SHP77 (cell line): Measurements from ENCODE around the gene LPIN3.

Experiments
- DNase-seq, 2 experiments: peaks; one replicate each; lab custom pipeline; 2025; lab: John Stamatoyannopoulos, UW

LPIN3 gene

GRCh38 chr20:41350408-41350962 lies 9.9 kb downstream of the LPIN3 start:
- no peak for DNase-seq

- DNase-seq, result no peak
Observed at GRCh38 chr20:41352106-41352505, 11.5 kb downstream of the LPIN3 start.

- no peak for DNase-seq
Observed at GRCh38 chr20:41352666-41353065, 12.0 kb downstream of the LPIN3 start.

- no peak for DNase-seq
Observed at GRCh38 chr20:41353530-41353929, 12.9 kb downstream of the LPIN3 start.

GRCh38 chr20:41355192-41355591 lies 14.6 kb downstream of the LPIN3 start:
- no peak for DNase-seq

GRCh38 chr20:41355598-41356203 lies 15.1 kb downstream of the LPIN3 start:
- no peak for DNase-seq

- no peak for DNase-seq
Observed at GRCh38 chr20:41356951-41357350, 16.3 kb downstream of the LPIN3 start.

GRCh38 chr20:41357424-41358163 lies 17.0 kb downstream of the LPIN3 start:
- no peak for DNase-seq

GRCh38 chr20:41358230-41358629 lies 17.6 kb downstream of the LPIN3 start:
- DNase-seq, result no peak

GRCh38 chr20:41358717-41359116 lies 18.1 kb downstream of the LPIN3 start:
- DNase-seq, result no peak

- DNase-seq, result no peak
Observed at GRCh38 chr20:41359541-41360011, 19.0 kb downstream of the LPIN3 start.

GRCh38 chr20:41360831-41361756 lies 20.5 kb downstream of the LPIN3 start:
- DNase-seq, result no peak

- peak; percentile 38 to 66 for DNase-seq
Observed at GRCh38 chr20:41361757-41362747, 21.4 kb downstream of the LPIN3 start.

GRCh38 chr20:41362748-41363140 lies 22.1 kb downstream of the LPIN3 start:
- no peak for DNase-seq

GRCh38 chr20:41363601-41364000 lies 23.0 kb downstream of the LPIN3 start:
- no peak for DNase-seq

- DNase-seq, result no peak
Observed at GRCh38 chr20:41364236-41364855, 23.7 kb downstream of the LPIN3 start.

GRCh38 chr20:41364967-41365765 lies 24.5 kb downstream of the LPIN3 start:
- DNase-seq, result no peak

- DNase-seq, result no peak
Observed at GRCh38 chr20:41365777-41366545, 25.3 kb downstream of the LPIN3 start.
